MM.1S (cell line): Measurements from ENCODE around the gene SMIM1.

ENCODE experiments used
- DNase-seq: peaks from one replicate; pipeline ENCODE4 v3.0.0-alpha.2; 2015
- H2AFZ ChIP-seq: fragments of 300-600 bp; sonication (generic); 2 replicates; pipeline ENCODE4 v1.6.0; 2016; ENCODE audit warnings: antibody characterized with exemption, low read length
- H3F3A ChIP-seq: fragments of 300-600 bp; sonication (generic); 2 replicates; pipeline ENCODE4 v1.6.1; 2016; ENCODE audit warnings: mild to moderate bottlenecking, antibody characterized with exemption, low read length, moderate library complexity, mixed read lengths; ENCODE audit not compliant: insufficient read depth
- H3K27ac ChIP-seq: fragments of 300-600 bp; sonication (generic); 2 replicates; pipeline ENCODE4 v1.5.1; 2016; ENCODE audit warnings: mild to moderate bottlenecking, low read length
- H3K27me3 ChIP-seq: fragments of 300-600 bp; sonication (generic); replicated peaks from 2 replicates; pipeline ENCODE4 v1.6.0; 2016; ENCODE audit warnings: low read length; ENCODE audit not compliant: insufficient read depth
- H3K36me3 ChIP-seq: fragments of 300-600 bp; sonication (generic); replicated peaks from 2 replicates; pipeline ENCODE4 v1.6.1; 2016; ENCODE audit warnings: mild to moderate bottlenecking, low read length, mixed read lengths; ENCODE audit not compliant: insufficient read depth
- H3K4me1 ChIP-seq: fragments of 300-600 bp; sonication (generic); 2 replicates; pipeline ENCODE4 v1.6.1; 2016; ENCODE audit warnings: low read length, mixed read lengths
- H3K4me2 ChIP-seq: fragments of 300-600 bp; sonication (generic); 2 replicates; pipeline ENCODE4 v1.6.0; 2016; ENCODE audit warnings: low read depth, low read length
- H3K4me3 ChIP-seq: fragments of 300-600 bp; sonication (generic); 2 replicates; pipeline ENCODE4 v1.5.1; 2016; ENCODE audit warnings: low read length, mixed read lengths
- H3K79me2 ChIP-seq: fragments of 300-600 bp; sonication (generic); 2 replicates; pipeline ENCODE4 v1.6.1; 2016; ENCODE audit warnings: mixed run types, low read length, mixed read lengths
- H3K9ac ChIP-seq: fragments of 300-600 bp; sonication (generic); 2 replicates; pipeline ENCODE4 v1.6.1; 2016; ENCODE audit warnings: low read length, mixed read lengths
- H3K9me2 ChIP-seq: fragments of 300-600 bp; sonication (generic); replicated peaks from 2 replicates; pipeline ENCODE4 v1.6.1; 2016; ENCODE audit warnings: mild to moderate bottlenecking, low read length, mixed read lengths; ENCODE audit not compliant: insufficient read depth
- H3K9me3 ChIP-seq: fragments of 300-600 bp; sonication (generic); replicated peaks from 2 replicates; pipeline ENCODE4 v1.6.1; 2016; ENCODE audit warnings: mild to moderate bottlenecking, low read length, mixed read lengths; ENCODE audit not compliant: insufficient read depth
- H4K20me1 ChIP-seq: fragments of 300-600 bp; sonication (generic); 2 replicates; pipeline ENCODE4 v1.6.1; 2016; ENCODE audit warnings: mild to moderate bottlenecking, low read length, moderate library complexity, mixed read lengths; ENCODE audit not compliant: insufficient read depth
- CTCF ChIP-seq: fragments of 300-600 bp; sonication (generic); IDR thresholded peaks from 2 replicates; pipeline ENCODE4 v1.5.1; 2016; ENCODE audit warnings: antibody characterized with exemption, low read length, mixed read lengths
- EZH2 ChIP-seq: fragments of 300-600 bp; sonication (generic); optimal IDR thresholded peaks from 2 replicates; pipeline ENCODE3; 2017; ENCODE audit warnings: low read depth, mild to moderate bottlenecking, antibody characterized with exemption, low read length, mixed read lengths
- EZH2phosphoT487 ChIP-seq: fragments of 300-600 bp; sonication (generic); IDR thresholded peaks from 2 replicates; pipeline ENCODE4 v1.6.1; 2018; ENCODE audit warnings: antibody characterized with exemption, low read length

SMIM1 gene

GRCh38 chr1:3742439-3743298 is 29.9 kb upstream of the SMIM1 start:
- no peaks in the 10 kb centered on the region for H3K79me2 ChIP-seq
- H3K9me3 ChIP-seq, result no peaks in the 10 kb centered on the region
- no peaks in the 10 kb centered on the region for H3K9me2 ChIP-seq
- no peaks in the 10 kb centered on the region for H4K20me1 ChIP-seq
- H3K4me1 ChIP-seq, result 0 out of 2 replicates have a peak, but pooled peaks cover under 1% of the 10 kb centered on the region
- H3K36me3 ChIP-seq, result no peaks in the 10 kb centered on the region
- no peak for DNase-seq
- no peaks in the 10 kb centered on the region for H3K27me3 ChIP-seq
- H3K4me3 ChIP-seq, result no peak overlapping the region
- no peak overlapping the region for H3K9ac ChIP-seq
- no peaks in the 10 kb centered on the region for H3F3A ChIP-seq
- H3K27ac ChIP-seq, result no peak overlapping the region
- no peak for TF ChIP-seq CTCF
- no peak overlapping the region for H2AFZ ChIP-seq
- no peak overlapping the region for H3K4me2 ChIP-seq

GRCh38 chr1:3743421-3743820 is 29.1 kb upstream of the SMIM1 start:
- no peaks in the 10 kb centered on the region for H3K36me3 ChIP-seq
- DNase-seq, result no peak
- H3K9me2 ChIP-seq, result no peaks in the 10 kb centered on the region
- no peak overlapping the region for H3K4me2 ChIP-seq
- H3K4me1 ChIP-seq, result peaks cover 5% of the 10 kb centered on the region; the same call in 1 of the 2 replicates
- no peaks in the 10 kb centered on the region for H4K20me1 ChIP-seq
- H3K4me3 ChIP-seq, result no peak overlapping the region
- TF ChIP-seq EZH2, result no peak
- no peak overlapping the region for H3K9ac ChIP-seq
- no peak overlapping the region for H3K27ac ChIP-seq
- no peaks in the 10 kb centered on the region for H3K9me3 ChIP-seq
- no peaks in the 10 kb centered on the region for H3K79me2 ChIP-seq
- no peak overlapping the region for H2AFZ ChIP-seq
- H3F3A ChIP-seq, result no peaks in the 10 kb centered on the region
- H3K27me3 ChIP-seq, result no peaks in the 10 kb centered on the region

DNA sequence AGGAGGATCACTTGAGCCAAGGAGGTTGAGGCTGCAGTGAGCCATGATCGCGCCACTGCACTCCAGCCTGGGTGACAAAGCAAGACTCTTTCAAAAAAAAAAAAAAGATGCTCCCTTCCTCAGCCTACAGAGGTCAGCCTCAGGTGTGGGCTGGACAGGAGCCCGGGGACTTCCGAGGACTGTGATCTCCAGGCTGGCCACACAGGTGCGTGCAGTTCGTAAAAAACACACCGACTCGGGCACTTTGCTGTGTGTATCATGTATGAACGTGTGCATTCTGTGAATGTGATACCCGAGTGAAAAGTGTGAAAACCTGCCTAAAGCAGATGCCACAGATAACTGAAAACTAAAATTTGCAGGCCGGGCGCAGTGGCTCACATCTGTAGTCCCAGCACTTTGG is 28.7 kb upstream of the SMIM1 start:
- no peak overlapping the region for H3K4me3 ChIP-seq
- H3K27me3 ChIP-seq, result no peaks in the 10 kb centered on the region; the same call in 1 of the 2 replicates

More for the DNA sequence above, 28.7 kb upstream of the SMIM1 start:
- no peak for DNase-seq
- TF ChIP-seq EZH2 (no peak), CTCF (no peak), EZH2phosphoT487 (no peak)
- Histone ChIP-seq H3F3A (no peaks in the 10 kb centered on the region), H3K79me2 (no peaks in the 10 kb centered on the region), H3K9me3 (no peaks in the 10 kb centered on the region), H3K27ac (no peak overlapping the region), H3K9me2 (no peaks in the 10 kb centered on the region), H2AFZ (no peak overlapping the region), H3K36me3 (no peaks in the 10 kb centered on the region), H4K20me1 (no peaks in the 10 kb centered on the region), H3K4me1 (peaks cover 5% of the 10 kb centered on the region; the same call in 1 of the 2 replicates), H3K9ac (no peak overlapping the region), H3K4me2 (no peak overlapping the region)
